GM18526 (cell line): ENCODE results near the gene IFRD2.

Experiments
- POLR2A ChIP-seq: IDR thresholded peaks from 3 replicates; pipeline ENCODE4 v1.6.1; 2011; ENCODE audit not compliant: insufficient read length; ENCODE audit errors: extremely low read depth

Gene IFRD2

GRCh38 chr3:50279255-50280016, 12.8 kb downstream of the IFRD2 start:
- no peak for TF ChIP-seq POLR2A

DNA sequence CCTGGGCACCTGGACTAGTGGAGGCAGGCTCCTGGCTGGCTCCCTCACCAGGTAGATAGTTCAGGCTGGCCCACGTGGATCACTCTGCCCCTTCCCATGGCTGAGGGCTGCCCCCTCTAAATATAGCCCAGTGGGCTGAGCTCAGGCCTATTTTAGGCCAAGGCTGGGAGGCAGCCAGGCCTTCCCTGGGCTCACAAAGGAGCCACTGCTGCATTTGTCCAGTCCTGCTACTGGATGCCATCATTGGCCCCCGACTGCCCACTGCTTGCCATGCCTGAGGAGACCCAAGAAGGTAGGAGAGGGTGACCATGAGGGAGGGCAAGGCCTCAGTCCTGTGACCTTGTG, 13.4 kb downstream of the IFRD2 start, which contains the start of gene LSMEM2:
TSS of gene LSMEM2 (plus strand) at position 208 of the 345 bp plus-strand sequence. CDS start at position 235, 27 bp downstream.
- TF ChIP-seq POLR2A = no peak

DNA sequence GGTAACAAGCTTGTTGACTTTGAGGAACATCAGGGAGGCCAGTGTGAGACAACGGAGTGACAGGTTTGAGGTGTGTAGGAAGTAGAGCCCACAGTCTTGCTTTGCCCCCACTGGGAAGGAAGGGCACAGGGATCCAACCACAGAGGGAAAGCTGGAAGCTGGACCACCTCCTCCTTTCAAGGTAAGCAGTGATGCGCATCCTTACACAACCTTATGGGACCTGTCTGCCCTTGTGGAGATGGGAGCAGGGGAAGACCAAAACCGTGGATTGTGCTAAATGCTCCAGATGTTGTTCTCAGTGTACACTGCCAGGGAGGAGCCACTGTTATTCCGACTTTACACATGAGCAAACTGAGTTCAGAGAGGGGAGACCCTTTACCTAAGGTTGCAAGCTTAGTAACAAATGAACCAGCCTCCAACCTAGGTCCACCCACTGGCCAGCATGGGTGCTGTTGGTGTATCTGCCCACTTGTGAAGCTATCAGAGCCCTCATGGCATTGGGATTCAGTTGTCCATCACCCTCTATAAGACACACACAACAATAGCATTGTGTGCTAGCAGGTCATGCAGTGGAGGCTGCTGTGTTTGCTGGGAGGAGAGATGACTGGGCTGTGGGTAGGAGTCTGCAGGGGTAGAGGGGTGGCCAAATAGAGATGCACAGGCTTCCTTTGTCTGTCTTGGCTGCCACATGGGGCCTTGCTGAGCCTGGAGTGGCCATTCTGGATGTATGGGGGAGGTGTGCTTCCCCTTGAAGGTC, 13.9 kb downstream of the IFRD2 start:
- TF ChIP-seq POLR2A = no peak

DNA sequence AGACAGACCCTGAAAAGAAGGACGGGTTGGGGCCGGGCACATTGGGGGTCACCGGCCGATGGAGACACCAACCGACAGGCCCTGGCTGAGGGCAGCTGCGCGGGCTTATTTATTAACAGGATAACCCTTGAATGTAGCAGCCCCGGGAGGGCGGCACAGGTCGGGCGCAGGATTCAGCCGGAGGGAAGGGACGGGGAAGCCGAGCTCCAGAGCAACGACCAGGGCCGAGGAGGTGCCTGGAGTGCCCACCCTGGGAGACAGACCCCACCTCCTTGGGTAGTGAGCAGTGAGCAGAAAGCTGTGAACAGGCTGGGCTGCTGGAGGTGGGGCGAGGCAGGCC, 15.5 kb downstream of the IFRD2 start:
- TF ChIP-seq POLR2A = no peak

GRCh38 chr3:50275996-50276761, 16.1 kb downstream of the IFRD2 start:
- TF ChIP-seq POLR2A = no peak

DNA sequence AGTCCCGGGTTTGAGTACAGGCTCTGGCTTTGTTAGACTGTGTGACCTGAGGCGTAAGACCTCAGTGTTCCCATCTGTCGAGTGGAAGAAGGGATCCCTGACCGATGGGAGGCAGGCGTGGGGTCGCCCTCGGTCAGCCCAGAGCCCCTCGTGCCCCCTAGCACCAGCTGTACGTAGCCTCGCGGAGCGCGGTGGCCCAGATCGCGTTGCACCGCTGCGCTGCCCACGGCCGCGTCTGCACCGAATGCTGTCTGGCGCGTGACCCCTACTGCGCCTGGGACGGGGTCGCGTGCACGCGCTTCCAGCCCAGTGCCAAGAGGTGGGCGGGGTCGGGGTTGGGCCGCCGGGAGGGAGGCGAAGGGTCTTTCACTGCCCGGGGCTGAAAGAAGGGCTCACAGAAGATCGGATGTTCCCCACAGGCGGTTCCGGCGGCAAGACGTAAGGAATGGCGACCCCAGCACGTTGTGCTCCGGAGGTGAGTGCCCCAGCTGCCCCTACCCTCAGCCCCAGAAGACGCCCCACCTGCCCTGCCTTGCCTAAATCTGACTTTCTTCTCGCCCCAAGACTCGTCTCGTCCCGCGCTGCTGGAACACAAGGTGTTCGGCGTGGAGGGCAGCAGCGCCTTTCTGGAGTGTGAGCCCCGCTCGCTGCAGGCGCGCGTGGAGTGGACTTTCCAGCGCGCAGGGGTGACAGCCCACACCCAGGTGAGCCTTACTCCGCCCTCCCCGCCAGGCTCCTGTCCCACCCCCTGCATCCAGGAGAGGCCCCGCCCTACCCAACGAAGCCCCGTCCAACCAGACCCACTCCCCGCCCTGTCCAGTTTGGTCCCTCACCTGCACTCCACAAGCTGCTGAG, 16.9 kb downstream of the IFRD2 start:
- TF ChIP-seq POLR2A = no peak

- TF ChIP-seq POLR2A = no peak
These were observed 17.7 kb downstream of the IFRD2 start for GRCh38 chr3:50274371-50275104.

GRCh38 chr3:50273689-50274065, 18.6 kb downstream of the IFRD2 start:
- no peak for TF ChIP-seq POLR2A

- no peak for TF ChIP-seq POLR2A
These were observed 19.1 kb downstream of the IFRD2 start for GRCh38 chr3:50272911-50273688.

GRCh38 chr3:50271314-50271936, 20.8 kb downstream of the IFRD2 start:
- no peak for TF ChIP-seq POLR2A

DNA sequence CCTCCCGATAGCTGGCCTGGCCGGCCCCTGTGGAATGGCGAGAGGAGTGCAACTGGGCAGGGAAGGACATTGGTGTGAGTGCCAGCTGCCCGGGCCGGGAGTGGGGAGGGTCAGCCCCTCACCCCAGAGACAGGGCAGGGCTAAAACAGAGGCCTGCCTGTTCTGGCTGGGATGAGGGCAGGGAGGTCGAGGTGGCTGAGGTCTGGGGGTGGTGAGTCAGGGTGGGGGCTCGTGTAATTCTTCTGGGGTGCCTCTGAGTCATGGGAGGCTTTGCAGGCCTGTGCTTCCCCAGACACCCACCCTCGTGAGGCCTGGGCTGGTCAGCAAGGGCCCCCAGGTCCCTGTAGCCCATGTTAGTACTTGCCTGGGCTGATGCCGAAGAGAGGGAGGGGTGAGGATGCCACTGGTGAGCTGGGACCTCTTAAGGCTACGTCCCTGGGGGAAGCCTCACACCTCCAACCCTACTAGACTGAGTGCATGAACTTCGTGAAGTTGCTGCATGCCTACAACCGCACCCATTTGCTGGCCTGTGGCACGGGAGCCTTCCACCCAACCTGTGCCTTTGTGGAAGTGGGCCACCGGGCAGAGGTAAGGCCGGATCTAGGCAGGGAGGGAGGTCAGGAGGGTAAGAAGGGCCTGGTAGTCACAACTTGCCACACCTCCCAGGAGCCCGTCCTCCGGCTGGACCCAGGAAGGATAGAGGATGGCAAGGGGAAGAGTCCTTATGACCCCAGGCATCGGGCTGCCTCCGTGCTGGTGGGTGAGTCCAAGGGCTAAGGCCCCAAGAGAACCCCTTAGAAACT, 21.6 kb downstream of the IFRD2 start:
- no peak for TF ChIP-seq POLR2A

DNA sequence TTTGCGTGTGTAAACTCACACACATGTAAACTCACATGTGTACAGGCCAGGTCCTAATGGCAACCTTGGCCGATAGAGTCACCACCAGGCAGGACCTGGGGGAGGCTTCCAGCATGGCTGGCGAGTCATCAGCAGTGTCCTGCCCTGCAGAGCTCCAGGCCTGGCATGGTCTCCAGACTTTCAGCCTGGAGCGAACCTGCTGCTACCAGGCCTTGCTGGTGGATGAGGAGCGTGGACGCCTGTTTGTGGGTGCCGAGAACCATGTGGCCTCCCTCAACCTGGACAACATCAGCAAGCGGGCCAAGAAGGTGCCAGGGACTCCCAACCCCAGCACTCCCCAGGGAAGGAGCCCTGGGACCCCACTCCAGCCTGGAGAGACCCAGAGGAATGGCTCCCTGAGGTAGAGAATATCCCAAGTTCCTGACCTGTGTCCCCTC, 22.2 kb downstream of the IFRD2 start:
- no peak for TF ChIP-seq POLR2A

DNA sequence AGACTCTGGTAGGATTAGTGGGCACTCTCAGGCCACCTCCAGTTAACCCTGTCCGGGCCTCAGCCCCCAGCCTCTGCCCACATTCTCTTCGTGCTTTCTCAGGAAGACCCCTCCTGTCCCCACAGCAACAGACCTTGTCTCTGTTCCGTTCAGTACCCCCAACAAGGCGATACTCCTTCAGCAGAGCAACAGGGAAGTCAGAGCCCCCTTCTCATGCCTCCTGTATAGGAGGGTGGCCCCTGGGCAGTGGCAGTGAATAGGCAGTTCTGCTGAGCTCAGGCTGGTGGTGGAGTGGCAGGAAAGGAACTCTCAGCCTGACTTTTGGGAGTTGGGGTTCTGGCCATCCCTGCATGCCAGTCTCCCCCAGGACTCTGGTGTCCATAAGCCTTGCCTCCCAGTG, 22.8 kb downstream of the IFRD2 start:
- no peak for TF ChIP-seq POLR2A
